Activated T-cell treated with anti-CD3 and anti-CD28 coated beads for 1 hour (primary cell): ENCODE results near the gene P2RX7.
A peak's percentile ranks its signal among the peaks of the same experiment; 100 is the strongest.

Source experiments
- DNase-seq: peaks from one replicate; pipeline ENCODE4 v3.0.0-alpha.2; 2020; ENCODE audit warnings: low read depth

The P2RX7 gene

GRCh38 chr12:121229826-121230537 is 97.3 kb downstream of the P2RX7 start:
- peak; percentile 43 for DNase-seq

GRCh38 chr12:121230538-121230907 is 97.8 kb downstream of the P2RX7 start:
- DNase-seq, result no peak

- DNase-seq, result no peak
These were observed 99.5 kb downstream of the P2RX7 start for GRCh38 chr12:121232163-121232562.

- DNase-seq, result no peak
These were observed 100.4 kb downstream of the P2RX7 start for GRCh38 chr12:121232977-121233627.

GRCh38 chr12:121233628-121234020 is 100.9 kb downstream of the P2RX7 start:
- DNase-seq, result no peak

GRCh38 chr12:121236776-121237175 is 104.1 kb downstream of the P2RX7 start:
- DNase-seq, result no peak

- DNase-seq, result no peak
These were observed 104.7 kb downstream of the P2RX7 start for GRCh38 chr12:121237415-121237814.
